Lower leg skin (tissue), 4 donors: ENCODE measurements around the gene SMG6. TPM values are rescaled to one million over a fixed set of nuclear protein-coding genes. Genes with fewer than 3 reads are reported as not detected.

Experiments used
- DNase-seq, 2 donors: peaks; one replicate each; pipeline ENCODE4 v3.0.0-alpha.2; 2019; ENCODE audit warnings: low spot score in 2 of 2
- H3K4me3 ChIP-seq: fragments of 200-600 bp; sonication (generic); 2 replicates; pipeline ENCODE4 v1.5.1; 2017; ENCODE audit warnings: mild to moderate bottlenecking, low read depth; ENCODE audit not compliant: poor library complexity, severe bottlenecking
- POLR2A ChIP-seq, 2 donors: fragments of 450-650 bp; IDR thresholded peaks; one replicate each; pipeline ENCODE4 v1.6.1; 2016 to 2017; ENCODE audit warnings: antibody characterized with exemption in 2 of 2, mild to moderate bottlenecking in 1 of 2, moderate library complexity in 1 of 2
- WGBS, 2 donors: methylation state at CpG; one replicate each; pipeline ENCODE4 v1.1.5; 2018; 5-methylcytosine and 5-hydroxymethylcytosine counted together
- intact Hi-C: fragments of 100-400 bp; cut with DNase I; formaldehyde crosslinking; loops from one replicate; pipeline ENCODE4 v1.15.0; 2023; ENCODE audit warnings: low total_unique reads
- total RNA-seq, 4 donors: library from RNA; depleted of rRNA; stranded (reverse); fragments of >200 nt; gene quantifications; one replicate each; pipeline ENCODE4 v1.1.0, GENCODE V29; 2016
- TF ChIP-seq, protein P1 (sequence below), 3 donors: fragments of 450-650 bp; IDR thresholded peaks; one replicate each; pipeline ENCODE4 v1.5.1; 2016; ENCODE audit warnings: antibody characterized with exemption in 3 of 3, mild to moderate bottlenecking in 3 of 3, moderate library complexity in 2 of 3

Gene SMG6
- total RNA-seq, 4 donors from 2014 or later = 22.5 to 54.6 (median 29.5) TPM

DNA sequence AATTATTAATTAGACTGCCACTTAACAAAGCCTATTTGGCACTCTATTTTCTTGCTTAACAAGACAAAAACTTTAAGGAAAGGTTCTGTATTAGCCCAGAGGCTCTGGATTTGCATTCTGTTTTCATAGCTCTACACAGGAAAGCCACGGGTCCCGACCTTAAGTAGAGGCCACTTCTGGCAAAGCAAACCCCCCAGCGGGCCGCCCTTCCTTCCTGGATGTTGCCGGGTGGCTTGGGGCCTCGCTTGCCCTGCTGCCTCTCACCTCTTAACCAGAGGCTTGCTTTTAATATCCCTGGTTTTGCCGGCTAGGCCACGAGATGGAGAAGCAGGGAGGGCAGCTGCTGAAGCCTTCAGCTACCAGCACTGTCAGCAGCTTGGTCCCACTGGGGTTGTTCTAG lies 282.9 kb downstream of the SMG6 start:
- intact Hi-C loops = no loop called here
- TF ChIP-seq POLR2A (IDR thresholded peaks at IDR 0.05) = no peak
- TF ChIP-seq, protein P1, sequence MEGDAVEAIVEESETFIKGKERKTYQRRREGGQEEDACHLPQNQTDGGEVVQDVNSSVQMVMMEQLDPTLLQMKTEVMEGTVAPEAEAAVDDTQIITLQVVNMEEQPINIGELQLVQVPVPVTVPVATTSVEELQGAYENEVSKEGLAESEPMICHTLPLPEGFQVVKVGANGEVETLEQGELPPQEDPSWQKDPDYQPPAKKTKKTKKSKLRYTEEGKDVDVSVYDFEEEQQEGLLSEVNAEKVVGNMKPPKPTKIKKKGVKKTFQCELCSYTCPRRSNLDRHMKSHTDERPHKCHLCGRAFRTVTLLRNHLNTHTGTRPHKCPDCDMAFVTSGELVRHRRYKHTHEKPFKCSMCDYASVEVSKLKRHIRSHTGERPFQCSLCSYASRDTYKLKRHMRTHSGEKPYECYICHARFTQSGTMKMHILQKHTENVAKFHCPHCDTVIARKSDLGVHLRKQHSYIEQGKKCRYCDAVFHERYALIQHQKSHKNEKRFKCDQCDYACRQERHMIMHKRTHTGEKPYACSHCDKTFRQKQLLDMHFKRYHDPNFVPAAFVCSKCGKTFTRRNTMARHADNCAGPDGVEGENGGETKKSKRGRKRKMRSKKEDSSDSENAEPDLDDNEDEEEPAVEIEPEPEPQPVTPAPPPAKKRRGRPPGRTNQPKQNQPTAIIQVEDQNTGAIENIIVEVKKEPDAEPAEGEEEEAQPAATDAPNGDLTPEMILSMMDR (IDR thresholded peaks at IDR 0.05) = no peak
- 61 to 68% methylated on average over 8 of the region's 8 CpGs for WGBS, 2 donors
- DNase-seq = no peak
- H3K4me3 ChIP-seq = no peak overlapping the region

- 74 to 91% methylated on average over 8 of the region's 8 CpGs for WGBS, 2 donors
Observed at GRCh38 chr17:2019723-2020122, 283.9 kb downstream of the SMG6 start.

GRCh38 chr17:2018716-2019510 lies 284.7 kb downstream of the SMG6 start:
- 71 to 79% methylated on average over 23 to 24 of the region's 24 CpGs for WGBS, 2 donors
- no peak for TF ChIP-seq POLR2A (IDR thresholded peaks at IDR 0.05)
- TF ChIP-seq, protein P1 (IDR thresholded peaks at IDR 0.05) = no peak
- no peak for DNase-seq
- H3K4me3 ChIP-seq = no peak overlapping the region
- intact Hi-C loops = no loop called here

More at GRCh38 chr17:2019723-2020122, 283.9 kb downstream of the SMG6 start:
- TF ChIP-seq POLR2A (IDR thresholded peaks at IDR 0.05) = no peak
- TF ChIP-seq, protein P1 (IDR thresholded peaks at IDR 0.05) = no peak
- DNase-seq = no peak
- no peak overlapping the region for H3K4me3 ChIP-seq
- intact Hi-C loops = no loop called here

DNA sequence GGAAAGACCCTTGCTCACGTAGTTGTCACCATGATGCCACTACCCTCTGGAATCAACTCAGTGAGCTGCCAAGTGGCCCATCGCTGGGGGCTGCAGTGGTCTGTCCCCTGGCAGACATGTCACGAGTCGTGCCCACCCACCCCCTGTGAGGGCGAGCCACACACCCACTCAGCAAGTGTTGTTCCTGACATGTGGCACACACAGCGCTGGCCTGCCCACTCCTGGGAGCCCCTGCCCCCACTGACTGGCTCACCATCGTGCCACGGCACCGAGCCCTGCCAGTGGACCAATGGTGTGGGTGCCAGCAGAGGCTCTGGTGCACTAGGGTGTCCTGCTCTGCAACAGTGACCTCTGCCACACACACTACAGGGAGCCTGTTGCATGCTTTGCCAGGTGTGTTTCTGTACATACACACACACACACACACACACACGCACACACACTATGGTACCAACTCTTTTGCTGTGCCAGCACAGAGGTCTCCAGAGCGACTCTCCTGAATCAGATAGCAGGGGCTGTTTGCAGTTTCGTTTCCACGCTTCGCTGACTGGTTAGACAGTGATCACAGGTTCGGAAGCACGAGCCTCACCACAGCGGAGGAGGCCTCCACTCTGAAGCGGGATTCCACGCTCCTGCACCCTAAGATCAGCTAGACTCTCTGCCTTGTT lies 286.2 kb downstream of the SMG6 start:
- 80 to 92% methylated on average over 19 of the region's 19 CpGs for WGBS, 2 donors
- DNase-seq = no peak
- TF ChIP-seq POLR2A (IDR thresholded peaks at IDR 0.05) = no peak
- TF ChIP-seq, protein P1 (IDR thresholded peaks at IDR 0.05) = no peak
- H3K4me3 ChIP-seq = no peak overlapping the region
- intact Hi-C loops = no loop called here

- H3K4me3 ChIP-seq = no peak overlapping the region
- intact Hi-C loops = no loop called here
- 63 to 70% methylated on average over 14 to 20 of the region's 20 CpGs for WGBS, 2 donors
- DNase-seq = no peak
- TF ChIP-seq, protein P1 (IDR thresholded peaks at IDR 0.05) = no peak
- no peak for TF ChIP-seq POLR2A (IDR thresholded peaks at IDR 0.05)
Observed at GRCh38 chr17:2016494-2016893, 287.1 kb downstream of the SMG6 start.
